K562 (cell line): ENCODE data around the gene COX7A2. TPM values are rescaled to one million over a fixed set of nuclear protein-coding genes. Genes with fewer than 3 reads are reported as not detected.

Source experiments
- HDAC2 ChIP-seq: fragments of 450-650 bp; IDR thresholded peaks from 2 replicates; pipeline ENCODE4 v1.6.1; 2016; ENCODE audit warnings: mild to moderate bottlenecking
- PKNOX1 ChIP-seq: fragments of 450-650 bp; IDR thresholded peaks from 2 replicates; pipeline ENCODE4 v1.6.1; 2016
- RBM14 ChIP-seq: fragments of 200-400 bp; formaldehyde crosslinking; IDR thresholded peaks from 2 replicates; pipeline ENCODE4 v1.6.1; 2018; ENCODE audit warnings: low read depth, mild to moderate bottlenecking, low read length, moderate library complexity, borderline replicate concordance; ENCODE audit not compliant: insufficient read depth
- SIRT6 ChIP-seq: IDR thresholded peaks from one replicate; pipeline ENCODE4 v1.6.1; 2012; ENCODE audit warnings: low read depth, mild to moderate bottlenecking, control low read depth, inconsistent platforms, low read length, moderate library complexity
- SMARCB1 ChIP-seq: IDR thresholded peaks from 2 replicates; pipeline ENCODE4 v1.6.1; 2011; ENCODE audit warnings: improper control_type of control experiment, low read depth; ENCODE audit not compliant: insufficient read length
- ZBTB1 ChIP-seq: sonication (generic); formaldehyde crosslinking; IDR thresholded peaks from 2 replicates; pipeline ENCODE4 v1.8.1; 2023; ENCODE audit warnings: missing genetic modification reagents, low read depth, mild to moderate bottlenecking, borderline replicate concordance
- ZBTB11 ChIP-seq, 3 experiments: fragments of 200-800 bp in 1 of 3; fragments of 250-450 bp in 1 of 3; fragments of 450-650 bp in 1 of 3; sonication (Bioruptor Pico) in 1 of 3; sonication (Bioruptor generic) in 1 of 3; formaldehyde crosslinking in 1 of 3; IDR thresholded peaks; 2 replicates each; pipeline versions ENCODE4 v1.6.1 to v1.8.0; 2016 to 2022; ENCODE audit warnings: mild to moderate bottlenecking in 2 of 3, missing genetic modification characterization in 2 of 3, missing compliant biosample characterization in 1 of 3, moderate library complexity in 1 of 3
- ZKSCAN3 ChIP-seq: fragments of 250-450 bp; sonication (Bioruptor Pico); IDR thresholded peaks from 2 replicates; pipeline ENCODE4 v1.4.0; 2020
- polyA plus RNA-seq, 8 experiments: library from polyadenylated mRNA; depleted of rRNA in 4 of 8; stranded (reverse) in 5 of 8; unstranded in 3 of 8; fragments of >200 nt; fragmentation: Nextera tagmentation in 2 of 8; fragmentation: Illumina TruSeq in 1 of 8; extraction: Ambion mirVana in 2 of 8; extraction: Trizol in 1 of 8; gene quantifications; 2 replicates each; pipeline versions ENCODE4 v1.2.1 to v1.2.3, GENCODE V29; 2011 to 2014; ENCODE audit warnings: inconsistent platforms in 1 of 8, missing spikeins in 1 of 8
- total RNA-seq, 7 experiments: library from RNA; depleted of rRNA in 6 of 7; stranded (reverse); fragments of >200 nt in 6 of 7; fragmentation: Illumina TruSeq in 2 of 7; extraction: Trizol in 2 of 7; gene quantifications; 2 replicates each; pipeline versions ENCODE4 v1.2.1 to v1.2.3, GENCODE V29; 2011 to 2021; ENCODE audit warnings: low replicate concordance in 1 of 7

The COX7A2 gene
- total and polyA plus RNA-seq, 9 of the 15 experiments (the other 6 are each of a cell fraction or from before 2014, with no cell fraction given): 234 to 2,216 (median 585) TPM

GRCh38 chr6:75281653-75282052 lies 38.1 kb upstream of the COX7A2 start (continued):
- TF ChIP-seq SIRT6 (no peak), RBM14 (no peak), ZKSCAN3 (no peak), PKNOX1 (no peak), ZBTB1 (no peak), ZBTB11 (CRISPR knock-in tag; IDR thresholded peaks at IDR 0.05) (no peak), SMARCB1 (no peak), HDAC2 (no peak)
